ENCODE results near the gene GTF3C5. TPM values are rescaled to one million over a fixed set of nuclear protein-coding genes. Genes with fewer than 3 reads are reported as not detected.

GTF3C5 gene
- total and polyA plus RNA-seq, 2 donors (not counting 1 experiment from before 2014, with no cell fraction given), result 32.2 to 32.4 TPM

DNA sequence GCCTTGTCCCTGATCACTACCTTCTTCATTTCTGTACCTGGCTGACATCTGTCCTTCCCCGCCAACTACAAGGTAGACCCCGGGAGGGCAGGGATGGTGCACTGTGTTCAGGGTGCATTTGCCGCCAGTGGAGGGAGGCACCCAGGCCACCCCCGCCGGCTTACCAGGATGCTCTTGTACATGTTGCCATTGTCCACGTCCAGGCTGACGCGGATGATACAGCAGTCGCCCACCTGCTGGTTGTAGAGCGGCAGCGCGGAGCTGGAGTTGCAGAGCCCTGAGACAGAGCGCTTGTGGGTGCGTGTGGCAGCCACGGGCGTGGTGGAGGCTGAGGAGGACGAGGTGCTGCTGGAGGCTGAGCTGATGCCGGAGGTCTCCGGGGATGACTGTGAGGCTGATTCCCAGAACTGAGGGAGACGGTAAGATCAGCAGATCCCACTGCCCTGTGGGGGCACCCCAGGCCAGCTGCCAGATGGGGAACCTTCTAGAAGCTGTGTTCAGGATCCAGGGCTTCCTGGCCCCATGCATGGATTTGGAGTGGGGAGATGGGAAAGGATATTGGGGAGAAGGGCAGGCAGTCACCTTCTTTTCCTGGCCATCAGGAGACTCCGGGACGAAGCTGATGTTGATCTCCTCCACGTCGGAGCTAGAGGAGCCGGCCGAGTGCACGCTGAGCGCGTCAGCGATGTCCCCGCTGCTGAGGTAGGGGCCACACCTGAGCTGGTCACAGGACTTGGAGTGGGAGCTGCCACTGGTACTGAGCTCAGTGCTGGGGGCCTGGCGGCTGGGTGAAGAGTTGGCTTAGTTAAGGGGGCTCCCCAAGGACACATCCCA is 70.8 kb downstream of the GTF3C5 start:
- Histone ChIP-seq H2AFZ (ENCODE audit: low read length) (no peak overlapping the region), H3K9ac (ENCODE audit: insufficient read depth, low read length) (no peak overlapping the region), H3K4me3 (replicated peaks in 1 of 4; ENCODE audit: control extremely low read depth in 1 of 4, insufficient read depth in 1 of 4, low read depth in 3 of 4, low read length in 4 of 4) (no peak overlapping the region), H4K20me1 (ENCODE audit: control insufficient read depth, extremely low read depth, insufficient read depth, low read length) (no peaks in the 10 kb centered on the region), H3K27ac (ENCODE audit: insufficient read depth, low read length) (no peak overlapping the region), H3K36me3 (ENCODE audit: control insufficient read depth, insufficient read depth, low read length) (peaks cover 35% of the 10 kb centered on the region), H3K27me3 (ENCODE audit: control insufficient read depth, insufficient read depth, low read length) (no peaks in the 10 kb centered on the region), H3K79me2 (ENCODE audit: control insufficient read depth, insufficient read depth, low read length) (no peaks in the 10 kb centered on the region), H3K9me3 (ENCODE audit: control insufficient read depth, insufficient read depth, low read depth, low read length) (no peaks in the 10 kb centered on the region), H3K4me1 (ENCODE audit: control insufficient read depth, extremely low read depth, insufficient read depth, low read length) (no peaks in the 10 kb centered on the region), H3K4me2 (ENCODE audit: extremely low read depth, insufficient read depth, low read length) (no peak overlapping the region)
- no peak for DNase-seq (ENCODE audit: low read depth in 2 of 2)
- TF ChIP-seq, protein P1, sequence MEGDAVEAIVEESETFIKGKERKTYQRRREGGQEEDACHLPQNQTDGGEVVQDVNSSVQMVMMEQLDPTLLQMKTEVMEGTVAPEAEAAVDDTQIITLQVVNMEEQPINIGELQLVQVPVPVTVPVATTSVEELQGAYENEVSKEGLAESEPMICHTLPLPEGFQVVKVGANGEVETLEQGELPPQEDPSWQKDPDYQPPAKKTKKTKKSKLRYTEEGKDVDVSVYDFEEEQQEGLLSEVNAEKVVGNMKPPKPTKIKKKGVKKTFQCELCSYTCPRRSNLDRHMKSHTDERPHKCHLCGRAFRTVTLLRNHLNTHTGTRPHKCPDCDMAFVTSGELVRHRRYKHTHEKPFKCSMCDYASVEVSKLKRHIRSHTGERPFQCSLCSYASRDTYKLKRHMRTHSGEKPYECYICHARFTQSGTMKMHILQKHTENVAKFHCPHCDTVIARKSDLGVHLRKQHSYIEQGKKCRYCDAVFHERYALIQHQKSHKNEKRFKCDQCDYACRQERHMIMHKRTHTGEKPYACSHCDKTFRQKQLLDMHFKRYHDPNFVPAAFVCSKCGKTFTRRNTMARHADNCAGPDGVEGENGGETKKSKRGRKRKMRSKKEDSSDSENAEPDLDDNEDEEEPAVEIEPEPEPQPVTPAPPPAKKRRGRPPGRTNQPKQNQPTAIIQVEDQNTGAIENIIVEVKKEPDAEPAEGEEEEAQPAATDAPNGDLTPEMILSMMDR (conservative IDR thresholded peaks at IDR 0.05 in 1 of 2, IDR thresholded peaks at IDR 0.05 in 1 of 2; ENCODE audit: low read depth in 1 of 2, low read length in 2 of 2), result no peak
- TF ChIP-seq EZH2 (IDR thresholded peaks at IDR 0.05; ENCODE audit: low read length, missing control alignments), result no peak

DNA sequence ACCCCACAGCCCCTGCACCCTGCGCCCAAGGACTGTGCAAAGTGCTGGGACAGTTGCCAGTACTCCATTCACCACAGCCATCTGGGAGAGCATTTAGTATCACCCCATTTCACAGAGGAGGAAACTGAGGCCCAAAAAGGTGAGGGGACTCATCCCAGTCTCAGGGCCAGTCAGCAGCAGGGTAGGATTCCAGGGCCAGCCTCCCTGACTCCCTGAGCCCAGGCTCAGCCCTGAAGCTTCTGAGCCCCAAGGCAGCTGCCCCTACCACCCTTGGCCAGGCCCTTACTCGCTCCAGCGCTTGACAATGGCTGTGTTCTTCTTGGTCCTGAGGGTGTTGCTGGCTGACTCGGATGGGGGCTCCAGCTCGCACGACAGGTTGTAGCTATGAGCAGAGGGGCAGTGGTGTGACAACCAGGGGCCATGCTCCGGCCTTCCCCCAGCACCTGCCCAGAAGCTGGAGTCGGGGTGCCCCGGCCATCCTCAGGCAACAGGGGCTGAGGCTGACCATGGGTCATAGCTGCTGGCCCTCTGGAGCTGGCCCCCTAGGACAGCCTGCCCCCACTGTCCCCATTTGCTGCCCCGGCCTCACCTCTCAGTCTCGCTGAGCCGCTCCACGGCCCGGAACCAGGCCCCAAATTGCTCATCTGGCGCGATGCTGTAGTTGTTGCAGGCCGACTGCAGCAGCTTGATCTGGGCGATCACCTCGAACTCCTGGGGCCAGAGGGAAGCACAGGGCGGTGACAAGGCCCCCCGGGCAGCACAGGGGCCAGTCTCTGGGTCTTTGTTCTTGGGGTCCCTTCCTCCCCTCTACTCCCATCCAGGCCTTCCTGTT is 71.6 kb downstream of the GTF3C5 start:
- H3K9me3 ChIP-seq (ENCODE audit: control insufficient read depth, insufficient read depth, low read depth, low read length), result no peaks in the 10 kb centered on the region
- no peak for TF ChIP-seq EZH2 (IDR thresholded peaks at IDR 0.05; ENCODE audit: low read length, missing control alignments)
- no peak overlapping the region for H3K4me3 ChIP-seq (replicated peaks in 1 of 4; ENCODE audit: control extremely low read depth in 1 of 4, insufficient read depth in 1 of 4, low read depth in 3 of 4, low read length in 4 of 4)
- peaks cover 35% of the 10 kb centered on the region for H3K36me3 ChIP-seq (ENCODE audit: control insufficient read depth, insufficient read depth, low read length)
- no peak overlapping the region for H3K27ac ChIP-seq (ENCODE audit: insufficient read depth, low read length)
- H2AFZ ChIP-seq (ENCODE audit: low read length), result no peak overlapping the region
- no peak overlapping the region for H3K4me2 ChIP-seq (ENCODE audit: extremely low read depth, insufficient read depth, low read length)
- DNase-seq (ENCODE audit: low read depth in 2 of 2), result no peak
- H4K20me1 ChIP-seq (ENCODE audit: control insufficient read depth, extremely low read depth, insufficient read depth, low read length), result no peaks in the 10 kb centered on the region
- no peaks in the 10 kb centered on the region for H3K4me1 ChIP-seq (ENCODE audit: control insufficient read depth, extremely low read depth, insufficient read depth, low read length)
- no peaks in the 10 kb centered on the region for H3K27me3 ChIP-seq (ENCODE audit: control insufficient read depth, insufficient read depth, low read length)
- no peaks in the 10 kb centered on the region for H3K79me2 ChIP-seq (ENCODE audit: control insufficient read depth, insufficient read depth, low read length)
- no peak overlapping the region for H3K9ac ChIP-seq (ENCODE audit: insufficient read depth, low read length)

DNA sequence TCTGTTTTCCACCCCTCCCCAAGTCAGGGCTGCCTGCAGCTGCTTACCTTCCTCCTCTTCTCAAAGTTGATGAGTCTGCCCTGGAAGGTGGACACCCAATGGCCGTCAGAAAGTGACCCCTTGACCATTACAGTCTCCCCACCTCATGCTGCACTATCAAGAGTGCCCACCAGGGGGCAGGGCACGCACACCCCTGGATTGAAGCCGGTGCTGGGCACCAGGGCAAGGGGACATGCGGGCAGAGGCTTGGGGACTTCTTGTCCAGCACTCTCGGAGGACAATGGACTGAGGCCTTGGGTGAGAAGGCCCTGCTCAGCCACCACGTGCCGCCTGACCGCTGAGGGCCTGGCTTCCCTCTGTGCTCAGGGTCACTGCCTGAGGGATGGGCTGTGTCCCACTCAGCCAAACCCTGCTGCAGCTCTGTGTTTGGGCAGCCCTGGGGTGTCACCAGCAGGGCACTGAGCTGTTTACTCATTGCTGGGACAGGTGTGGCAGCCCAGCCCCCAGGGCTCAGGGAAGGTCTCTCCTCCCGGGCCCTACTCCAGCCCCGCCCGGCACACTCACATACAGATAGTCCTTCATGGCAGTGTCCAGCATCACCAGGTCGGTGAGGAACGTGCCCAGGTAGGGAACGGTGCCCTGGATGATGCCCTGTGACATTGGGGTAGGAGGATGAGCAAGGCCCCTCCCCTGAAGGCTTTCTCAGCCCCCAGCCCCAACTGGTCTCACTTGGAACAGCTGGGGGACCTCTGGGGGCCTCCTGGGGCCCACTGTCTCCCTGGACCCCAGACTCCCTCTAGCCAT is 72.6 kb downstream of the GTF3C5 start:
- DNase-seq (ENCODE audit: low read depth in 2 of 2), result peak; percentile 10 to 32
- H3K4me2 ChIP-seq (ENCODE audit: extremely low read depth, insufficient read depth, low read length), result no peak overlapping the region
- no peaks in the 10 kb centered on the region for H3K4me1 ChIP-seq (ENCODE audit: control insufficient read depth, extremely low read depth, insufficient read depth, low read length)
- no peak overlapping the region for H3K4me3 ChIP-seq (replicated peaks in 1 of 4; ENCODE audit: control extremely low read depth in 1 of 4, insufficient read depth in 1 of 4, low read depth in 3 of 4, low read length in 4 of 4)
- H3K36me3 ChIP-seq (ENCODE audit: control insufficient read depth, insufficient read depth, low read length), result peaks cover 35% of the 10 kb centered on the region
- H3K9ac ChIP-seq (ENCODE audit: insufficient read depth, low read length), result no peak overlapping the region
- H2AFZ ChIP-seq (ENCODE audit: low read length), result no peak overlapping the region
- TF ChIP-seq EZH2 (IDR thresholded peaks at IDR 0.05; ENCODE audit: low read length, missing control alignments), result no peak
- TF ChIP-seq, protein P1 (conservative IDR thresholded peaks at IDR 0.05 in 1 of 2, IDR thresholded peaks at IDR 0.05 in 1 of 2; ENCODE audit: low read depth in 1 of 2, low read length in 2 of 2), result peak; percentile 84 to 93
- no peaks in the 10 kb centered on the region for H3K9me3 ChIP-seq (ENCODE audit: control insufficient read depth, insufficient read depth, low read depth, low read length)
- H3K79me2 ChIP-seq (ENCODE audit: control insufficient read depth, insufficient read depth, low read length), result no peaks in the 10 kb centered on the region
- no peak overlapping the region for H3K27ac ChIP-seq (ENCODE audit: insufficient read depth, low read length)
- H4K20me1 ChIP-seq (ENCODE audit: control insufficient read depth, extremely low read depth, insufficient read depth, low read length), result no peaks in the 10 kb centered on the region
- H3K27me3 ChIP-seq (ENCODE audit: control insufficient read depth, insufficient read depth, low read length), result no peaks in the 10 kb centered on the region
